ENCODE data around the gene IL1R2.
"Not testable (repeated sequence)": the region's sequence is repeated elsewhere in the genome, so short reads cannot be mapped to it uniquely, and the experiment has no call there.

IL1R2 gene

DNA sequence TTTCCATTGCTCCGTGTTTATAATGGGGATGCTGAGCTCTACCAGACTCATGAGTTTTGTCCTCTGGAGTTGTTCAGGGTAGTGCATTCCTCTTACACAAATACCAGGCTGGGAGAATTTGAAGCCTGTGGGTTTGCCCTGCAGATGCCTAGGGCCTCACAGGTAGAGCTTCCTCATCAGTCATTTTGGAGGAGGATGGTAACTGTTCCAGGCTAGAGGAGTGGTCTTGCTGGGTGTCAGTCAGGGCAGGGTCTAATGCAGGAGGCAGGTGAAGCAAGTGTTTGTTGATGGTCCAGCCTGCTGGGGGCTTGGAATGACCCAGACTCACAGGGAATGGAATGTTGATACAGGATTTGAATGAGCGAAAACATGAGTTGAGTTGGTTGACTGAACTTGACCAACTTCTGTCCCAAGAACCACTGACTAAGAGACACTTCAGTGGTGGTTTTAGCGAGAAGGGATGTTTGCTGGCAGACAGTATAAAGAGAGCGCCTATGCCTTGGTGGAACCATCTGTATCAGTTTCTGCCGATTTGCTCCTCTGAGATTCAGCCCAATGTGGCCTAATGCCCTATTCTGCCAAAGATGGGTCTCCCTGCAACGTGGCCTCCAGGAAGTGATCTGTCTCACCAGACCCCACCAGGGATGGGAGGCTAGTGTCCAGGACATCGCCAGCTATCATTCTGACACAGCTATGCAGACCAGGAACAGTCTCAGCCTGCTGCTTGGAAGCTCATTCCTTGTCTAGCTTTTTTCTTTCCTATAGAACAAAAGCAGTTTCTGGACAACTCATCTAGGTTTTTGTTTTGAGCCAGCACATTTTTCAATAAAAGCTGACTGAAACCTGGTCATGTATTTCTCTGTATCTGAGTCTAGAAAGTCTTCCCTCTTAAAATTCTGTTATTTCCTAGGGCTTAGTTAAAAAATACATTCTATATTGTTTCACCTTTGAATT, 9.3 kb downstream of the IL1R2 start:
- no peak for DNase-seq

- DNase-seq, result no peak
Observed at GRCh38 chr2:102001767-102002142, 10.0 kb downstream of the IL1R2 start.

DNA sequence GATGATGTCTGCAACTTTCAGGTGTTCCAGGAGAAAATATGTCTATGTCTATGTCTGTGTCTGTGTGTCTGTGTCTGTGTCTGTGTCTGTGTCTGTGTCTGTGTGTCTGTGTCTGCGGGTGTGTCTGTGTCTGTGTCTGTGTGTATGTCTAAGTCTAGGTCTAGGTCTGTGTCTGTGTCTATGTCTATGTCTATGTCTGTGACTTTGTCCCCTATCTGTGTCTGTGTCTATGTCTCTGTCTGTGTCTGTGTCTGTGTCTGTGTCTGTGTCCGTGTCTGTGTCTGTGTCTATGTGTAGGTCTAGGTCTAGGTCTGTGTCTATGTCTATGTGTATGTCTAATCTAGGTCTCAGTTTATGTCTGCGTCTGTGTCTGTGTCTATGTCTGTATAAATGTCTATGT, 10.5 kb downstream of the IL1R2 start:
- no peak for DNase-seq

- not testable (repeated sequence) for DNase-seq
Observed at GRCh38 chr2:102002909-102003308, 11.1 kb downstream of the IL1R2 start.

DNA sequence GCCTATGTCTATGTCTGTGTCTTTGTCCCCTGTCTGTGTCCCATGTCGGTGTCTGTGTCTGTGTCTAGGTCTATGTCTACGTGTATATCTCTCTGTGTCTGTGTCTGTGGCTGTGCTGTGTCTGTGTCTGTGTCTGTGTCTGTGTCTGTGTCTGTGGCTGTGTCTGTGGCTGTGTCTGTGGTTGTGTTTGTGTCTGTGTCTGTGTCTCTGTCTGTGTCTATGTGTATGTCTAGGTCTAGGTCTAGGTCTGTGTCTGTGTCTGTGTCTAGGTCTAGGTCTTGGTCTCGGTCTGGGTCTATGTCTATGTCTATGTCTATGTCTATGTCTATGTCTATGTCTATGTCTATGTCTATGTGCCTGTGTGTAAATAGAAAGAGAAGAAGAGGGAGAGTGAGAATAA, 11.9 kb downstream of the IL1R2 start:
- no peak for DNase-seq

GRCh38 chr2:102004581-102004980, 12.8 kb downstream of the IL1R2 start:
- no peak for DNase-seq

GRCh38 chr2:102005449-102005848, 13.7 kb downstream of the IL1R2 start:
- no peak for DNase-seq

- peak; percentile 7 for DNase-seq
Observed at GRCh38 chr2:102005989-102006885, 14.5 kb downstream of the IL1R2 start.

GRCh38 chr2:102006886-102007278, 15.1 kb downstream of the IL1R2 start:
- DNase-seq, result no peak

DNA sequence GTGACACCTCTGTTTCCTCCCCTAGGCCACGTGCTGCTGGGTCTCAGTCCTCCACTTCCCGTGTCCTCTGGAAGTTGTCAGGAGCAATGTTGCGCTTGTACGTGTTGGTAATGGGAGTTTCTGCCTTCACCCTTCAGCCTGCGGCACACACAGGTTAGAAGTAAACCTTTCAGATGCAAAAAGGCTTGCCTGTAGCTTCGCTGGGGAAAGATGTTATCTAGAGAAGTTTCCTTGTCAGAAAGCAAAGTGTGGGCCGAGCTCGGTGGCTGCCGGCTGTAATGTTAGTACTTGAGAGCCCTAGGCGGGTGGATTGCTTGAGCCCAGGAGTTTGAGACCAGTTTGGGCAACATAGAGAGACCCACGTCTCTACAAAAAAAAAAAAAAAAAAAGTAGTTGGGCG, 16.7 kb downstream of the IL1R2 start:
- no peak for DNase-seq

DNA sequence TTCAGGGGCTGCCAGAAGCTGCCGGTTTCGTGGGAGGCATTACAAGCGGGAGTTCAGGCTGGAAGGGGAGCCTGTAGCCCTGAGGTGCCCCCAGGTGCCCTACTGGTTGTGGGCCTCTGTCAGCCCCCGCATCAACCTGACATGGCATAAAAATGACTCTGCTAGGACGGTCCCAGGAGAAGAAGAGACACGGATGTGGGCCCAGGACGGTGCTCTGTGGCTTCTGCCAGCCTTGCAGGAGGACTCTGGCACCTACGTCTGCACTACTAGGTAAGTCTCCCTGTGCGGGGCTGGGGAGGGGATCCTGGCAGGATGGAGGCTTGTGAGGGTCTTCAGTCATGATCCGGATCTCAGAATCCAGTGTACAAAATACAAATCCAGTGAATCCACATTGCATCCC, 17.8 kb downstream of the IL1R2 start:
- no peak for DNase-seq

- DNase-seq, result no peak
Observed at GRCh38 chr2:102010902-102011301, 19.1 kb downstream of the IL1R2 start.

DNA sequence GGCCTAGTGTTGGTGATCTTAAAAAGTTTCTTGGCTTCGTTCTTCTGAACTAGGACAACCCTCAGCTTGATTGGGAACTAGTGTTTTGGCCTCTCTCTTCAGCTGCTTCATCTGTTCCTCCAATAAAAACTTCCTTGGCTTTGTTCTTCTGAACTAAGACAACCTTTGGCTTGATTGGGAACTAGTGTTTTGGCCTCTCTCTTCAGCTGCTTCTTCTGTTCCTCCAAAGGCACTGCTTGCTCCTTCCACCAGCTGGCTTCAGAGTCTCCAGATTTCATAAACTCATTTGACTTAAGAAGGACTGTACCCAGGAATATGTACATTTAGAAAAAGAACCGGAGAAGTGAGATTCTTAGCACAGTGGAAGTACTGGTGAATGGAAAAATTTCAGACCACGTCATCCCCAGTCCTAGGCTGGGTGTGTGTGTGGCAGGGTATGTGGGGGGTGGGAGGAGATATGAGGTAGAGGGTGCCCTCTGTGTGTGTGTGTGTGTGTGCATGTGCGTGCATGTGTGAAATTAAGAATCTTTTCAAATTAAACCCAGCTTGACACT, 20.4 kb downstream of the IL1R2 start:
- no peak for DNase-seq

DNA sequence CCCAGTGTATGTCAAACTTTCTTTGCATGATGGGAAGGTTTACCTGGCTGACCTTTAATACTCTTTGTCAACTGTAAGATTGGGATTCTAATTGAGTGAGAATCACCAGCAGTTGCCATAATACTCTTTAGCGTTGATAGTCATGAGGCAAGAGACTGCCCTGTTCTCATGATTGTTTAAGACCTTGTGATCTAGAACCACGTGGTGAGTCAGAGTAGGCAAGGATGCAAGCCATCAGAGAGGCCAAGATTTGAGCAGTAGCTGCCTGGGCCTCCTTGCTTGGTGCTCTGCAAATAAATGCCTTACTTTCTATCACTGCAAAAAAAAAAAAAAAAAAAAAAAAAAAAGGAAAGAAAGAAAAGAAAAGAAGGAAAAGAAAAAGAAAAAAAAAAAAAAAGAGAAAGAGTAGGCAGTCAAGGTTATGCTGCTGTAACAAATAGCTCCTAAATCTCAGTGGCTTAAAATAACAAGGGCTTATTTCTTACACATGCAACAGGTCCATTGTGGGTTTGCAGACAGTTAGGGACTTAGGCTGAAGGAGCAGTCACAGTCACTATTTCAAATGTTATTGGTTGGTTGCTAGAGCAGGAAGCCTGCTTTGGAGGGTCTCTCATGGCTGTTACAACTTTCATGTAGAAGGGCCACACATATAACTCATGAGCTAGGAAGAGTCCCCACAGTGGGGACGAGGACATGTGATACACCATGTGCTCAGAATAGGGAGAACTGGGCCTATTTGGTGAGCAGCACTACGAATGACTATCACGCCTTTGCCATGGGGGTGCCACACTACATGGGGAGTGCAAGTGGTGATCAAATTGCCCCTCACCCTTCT, 21.7 kb downstream of the IL1R2 start:
- DNase-seq, result no peak

GRCh38 chr2:102014041-102014345, 22.2 kb downstream of the IL1R2 start:
- DNase-seq, result no peak

- no peak for DNase-seq
Observed at GRCh38 chr2:102015399-102015798, 23.6 kb downstream of the IL1R2 start.

DNA sequence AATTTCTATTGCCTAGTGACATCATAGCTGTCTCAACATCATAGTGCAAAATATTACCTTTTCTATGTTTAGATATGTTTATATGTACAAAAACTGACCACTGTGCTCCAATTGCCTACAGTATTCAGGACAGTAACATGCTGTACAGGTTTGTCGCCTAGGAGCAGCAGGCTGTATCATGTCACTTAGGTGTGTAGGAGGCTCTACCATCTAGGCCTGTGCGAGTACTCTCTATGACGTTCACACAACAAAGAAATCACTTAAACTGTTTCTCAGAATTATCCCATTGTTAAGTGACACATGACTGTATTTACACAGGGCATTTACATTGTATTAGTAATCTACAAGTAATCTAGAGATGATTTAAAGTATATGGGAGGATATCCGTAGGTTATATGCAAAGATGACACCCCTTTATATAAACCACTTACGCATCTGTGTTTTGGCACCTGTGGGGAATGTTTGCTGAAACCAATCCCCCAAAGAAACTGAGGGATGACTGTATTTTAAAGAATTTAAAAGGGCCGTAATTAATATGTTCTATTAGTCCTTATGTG, 24.7 kb downstream of the IL1R2 start:
- DNase-seq, result no peak

DNA sequence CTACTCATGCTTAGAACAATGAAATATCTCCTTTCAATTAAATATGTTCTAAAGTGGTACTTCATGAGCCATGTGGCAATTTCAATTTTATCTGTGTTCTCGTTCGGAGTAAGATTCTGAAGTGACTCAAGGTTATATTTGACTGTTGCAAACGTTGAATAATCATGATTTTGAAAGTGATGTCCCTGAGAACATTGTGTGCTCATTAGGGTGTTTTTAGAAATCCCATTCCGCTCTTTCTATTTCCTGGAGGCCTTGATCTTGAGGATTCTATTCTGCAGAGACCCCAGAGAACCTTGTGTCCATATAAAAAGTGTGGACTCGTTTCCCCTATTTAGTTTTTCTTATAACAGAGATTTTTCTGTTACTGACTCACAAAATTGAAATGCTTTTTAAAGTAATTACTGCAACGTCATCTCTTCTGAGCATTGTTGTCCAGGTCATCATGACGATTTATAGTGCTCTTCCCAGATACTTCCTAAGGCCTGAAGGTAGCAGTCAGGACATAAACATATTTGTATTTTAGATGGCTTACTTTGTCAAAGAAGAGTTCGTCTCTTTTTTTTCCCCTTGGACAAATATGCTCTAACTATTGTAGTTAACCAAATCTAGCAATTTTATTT, 27.2 kb downstream of the IL1R2 start:
- no peak for DNase-seq

- DNase-seq, result peak; percentile 7
Observed at GRCh38 chr2:102020596-102021170, 28.9 kb downstream of the IL1R2 start.

- no peak for DNase-seq
Observed at GRCh38 chr2:102021779-102022178, 30.0 kb downstream of the IL1R2 start.

DNA sequence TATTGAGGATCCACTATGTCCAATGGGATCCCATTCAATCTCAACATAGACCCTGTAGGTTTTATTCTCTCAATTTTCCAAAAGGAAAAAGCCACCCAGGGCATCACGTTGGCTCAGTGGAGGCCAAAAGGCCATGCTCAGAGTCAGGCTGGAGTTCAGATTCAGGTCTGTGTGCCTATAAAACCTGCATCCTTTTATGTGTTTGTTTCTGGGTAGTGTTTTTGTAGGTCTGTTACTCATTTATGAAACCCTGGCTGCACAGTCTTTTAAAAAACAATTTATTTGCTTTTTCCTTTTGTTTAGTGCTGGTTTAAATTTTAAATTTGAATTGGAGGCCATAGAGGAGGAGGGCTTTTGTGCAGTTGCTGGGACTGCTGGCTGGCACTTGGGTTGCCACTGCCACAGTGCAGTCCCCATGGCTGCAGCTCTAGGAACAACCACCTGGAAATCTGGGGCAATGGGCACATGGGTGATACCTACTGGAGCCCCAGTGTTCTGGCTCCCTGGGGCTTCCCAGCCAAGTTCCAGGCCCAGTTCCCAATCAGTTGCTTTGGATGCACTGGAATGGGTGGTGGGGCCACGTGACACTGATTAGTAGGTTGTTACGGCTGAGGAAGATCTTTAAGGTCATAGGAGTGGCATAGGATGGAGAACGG, 31.3 kb downstream of the IL1R2 start:
- DNase-seq, result no peak

Measured in DMS 273 treated with DMSO at 0.1 percent for 48 hours (cell line).